ENCODE results near the gene MC2R.

DNA sequence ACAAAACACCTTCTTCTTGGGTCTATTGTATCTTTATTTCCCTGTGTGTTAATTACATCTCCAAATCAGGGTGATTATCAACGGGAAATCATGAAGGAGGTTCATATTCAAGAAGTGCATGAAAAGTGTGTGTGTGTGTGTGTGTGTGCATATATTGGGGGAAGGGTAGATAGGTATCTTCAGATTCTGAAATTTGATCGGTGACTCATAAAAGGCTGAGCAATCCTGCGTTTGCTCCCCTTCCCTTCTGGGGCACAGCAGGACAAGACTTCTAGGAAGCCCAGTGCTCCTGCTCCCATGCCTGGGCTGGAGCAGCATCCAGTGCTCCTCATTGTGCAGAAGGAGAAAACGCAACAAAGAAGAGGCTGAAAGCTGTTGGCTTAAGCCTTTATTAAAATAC lies 65.5 kb downstream of the MC2R start:
- TF ChIP-seq, protein P1, sequence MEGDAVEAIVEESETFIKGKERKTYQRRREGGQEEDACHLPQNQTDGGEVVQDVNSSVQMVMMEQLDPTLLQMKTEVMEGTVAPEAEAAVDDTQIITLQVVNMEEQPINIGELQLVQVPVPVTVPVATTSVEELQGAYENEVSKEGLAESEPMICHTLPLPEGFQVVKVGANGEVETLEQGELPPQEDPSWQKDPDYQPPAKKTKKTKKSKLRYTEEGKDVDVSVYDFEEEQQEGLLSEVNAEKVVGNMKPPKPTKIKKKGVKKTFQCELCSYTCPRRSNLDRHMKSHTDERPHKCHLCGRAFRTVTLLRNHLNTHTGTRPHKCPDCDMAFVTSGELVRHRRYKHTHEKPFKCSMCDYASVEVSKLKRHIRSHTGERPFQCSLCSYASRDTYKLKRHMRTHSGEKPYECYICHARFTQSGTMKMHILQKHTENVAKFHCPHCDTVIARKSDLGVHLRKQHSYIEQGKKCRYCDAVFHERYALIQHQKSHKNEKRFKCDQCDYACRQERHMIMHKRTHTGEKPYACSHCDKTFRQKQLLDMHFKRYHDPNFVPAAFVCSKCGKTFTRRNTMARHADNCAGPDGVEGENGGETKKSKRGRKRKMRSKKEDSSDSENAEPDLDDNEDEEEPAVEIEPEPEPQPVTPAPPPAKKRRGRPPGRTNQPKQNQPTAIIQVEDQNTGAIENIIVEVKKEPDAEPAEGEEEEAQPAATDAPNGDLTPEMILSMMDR (IDR thresholded peaks at IDR 0.05) = no peak
- TF ChIP-seq POLR2A (IDR thresholded peaks at IDR 0.05) = no peak

Measured in thyroid gland (tissue), 4 donors.